Activated naive CD4-positive, alpha-beta T cell (primary cell): ENCODE measurements around the gene PCNX2.

Source experiments
- DNase-seq, 4 experiments: peaks; one replicate each; lab custom pipeline; 2025; lab: John Stamatoyannopoulos, UW

PCNX2 gene

GRCh38 chr1:233061265-233061664, 234.3 kb downstream of the PCNX2 start:
- DNase-seq, result no peak

DNA sequence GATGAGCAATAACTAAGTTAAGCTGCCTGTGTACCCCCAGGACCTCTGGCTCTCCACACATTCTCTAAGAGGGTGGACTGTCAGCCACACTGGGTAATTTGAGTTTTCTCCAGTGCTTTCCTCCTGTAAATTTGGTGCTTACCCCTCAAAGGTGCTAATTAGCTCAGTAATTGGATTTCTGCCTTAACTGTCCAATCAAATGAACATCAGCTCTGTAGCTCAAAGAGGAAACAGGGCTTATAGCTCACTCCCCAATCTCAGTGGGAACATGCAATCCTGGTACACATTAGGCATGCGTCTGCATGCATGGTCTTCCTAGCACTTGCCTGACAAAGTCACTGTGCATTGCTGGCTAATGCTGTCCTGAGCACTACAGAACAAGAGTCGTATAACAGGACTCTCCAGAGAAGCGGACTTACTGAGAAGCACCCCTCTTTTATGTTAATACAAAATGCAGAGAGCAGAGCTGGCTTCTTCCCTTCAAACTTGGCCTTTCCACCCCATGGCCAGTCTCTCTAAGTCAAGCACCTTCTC, 235.0 kb downstream of the PCNX2 start:
- no peak for DNase-seq

- DNase-seq, result no peak
These were observed 237.7 kb downstream of the PCNX2 start for GRCh38 chr1:233057836-233058235.

GRCh38 chr1:233055879-233056641, 239.5 kb downstream of the PCNX2 start:
- DNase-seq, result no peak

GRCh38 chr1:233045588-233045987, 249.9 kb downstream of the PCNX2 start:
- DNase-seq, result no peak

DNA sequence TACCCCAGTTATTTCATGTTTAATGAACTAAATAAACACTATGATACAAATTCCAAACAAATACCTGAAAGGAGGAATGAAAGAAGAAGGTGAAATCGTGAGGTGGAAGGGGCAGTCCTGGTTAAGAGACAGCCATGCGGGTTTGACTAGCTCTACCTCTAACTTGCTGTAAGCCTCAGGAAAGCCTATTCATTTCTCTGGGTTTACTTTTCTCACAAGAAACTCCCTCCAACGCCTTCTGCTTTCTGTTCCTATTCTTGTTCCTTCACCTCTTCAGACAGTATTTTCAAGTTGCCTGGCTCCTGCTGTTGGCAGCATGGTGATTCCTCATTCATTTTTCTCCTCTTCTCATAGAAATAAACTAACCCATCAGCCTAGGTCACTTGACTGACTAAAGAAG, 252.7 kb downstream of the PCNX2 start:
- DNase-seq, result no peak

GRCh38 chr1:233040494-233040893, 255.0 kb downstream of the PCNX2 start:
- DNase-seq, result no peak

DNA sequence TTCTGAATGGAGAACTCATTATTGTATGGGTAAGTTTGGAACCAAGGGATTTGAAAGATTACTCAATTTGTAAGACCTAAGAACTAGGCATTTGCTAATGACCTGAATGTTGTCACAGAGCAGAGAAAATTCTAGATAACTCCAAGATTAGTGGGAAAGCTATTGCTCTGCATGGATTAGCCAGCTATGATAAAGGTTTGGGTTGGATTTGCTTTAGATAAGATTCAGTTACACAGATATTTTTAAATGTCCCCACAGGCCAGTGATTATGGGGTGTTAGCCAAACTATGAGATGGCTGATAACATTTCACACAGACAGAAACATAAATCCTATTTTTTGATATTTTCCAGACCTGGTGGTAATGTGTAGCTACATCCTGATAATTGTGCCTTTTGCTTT, 256.9 kb downstream of the PCNX2 start:
- DNase-seq, result no peak

GRCh38 chr1:233037843-233038242, 257.7 kb downstream of the PCNX2 start:
- no peak for DNase-seq

- no peak for DNase-seq
These were observed 260.7 kb downstream of the PCNX2 start for GRCh38 chr1:233034836-233035235.

- no peak for DNase-seq
These were observed 262.2 kb downstream of the PCNX2 start for GRCh38 chr1:233033361-233033760.

- DNase-seq, result no peak
These were observed 262.6 kb downstream of the PCNX2 start for GRCh38 chr1:233032916-233033315.

DNA sequence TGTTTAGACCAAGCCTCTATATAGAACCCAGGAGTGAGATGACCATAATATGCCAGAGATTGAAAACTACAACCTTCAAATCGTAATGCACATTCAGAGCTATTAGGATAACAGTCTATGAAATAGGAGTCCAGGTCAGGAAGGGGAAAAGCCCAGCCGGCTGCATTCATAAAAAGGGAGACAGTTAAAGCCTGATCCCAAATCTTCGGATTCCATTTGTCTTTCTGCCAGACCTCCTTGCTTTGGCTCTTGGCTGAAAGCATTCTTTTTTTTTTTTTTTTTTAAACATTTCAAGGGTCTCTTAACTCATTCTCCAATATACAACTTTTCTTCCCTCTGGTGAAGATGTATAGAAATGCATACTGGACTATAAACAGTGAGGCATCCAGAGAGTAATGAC, 264.0 kb downstream of the PCNX2 start:
- DNase-seq, result no peak

- DNase-seq, result no peak
These were observed 268.5 kb downstream of the PCNX2 start for GRCh38 chr1:233027046-233027445.

- DNase-seq, result no peak
These were observed 270.0 kb downstream of the PCNX2 start for GRCh38 chr1:233025567-233025966.

- no peak for DNase-seq
These were observed 270.4 kb downstream of the PCNX2 start for GRCh38 chr1:233025157-233025556.

- DNase-seq, result no peak
These were observed 271.3 kb downstream of the PCNX2 start for GRCh38 chr1:233024199-233024598.

DNA sequence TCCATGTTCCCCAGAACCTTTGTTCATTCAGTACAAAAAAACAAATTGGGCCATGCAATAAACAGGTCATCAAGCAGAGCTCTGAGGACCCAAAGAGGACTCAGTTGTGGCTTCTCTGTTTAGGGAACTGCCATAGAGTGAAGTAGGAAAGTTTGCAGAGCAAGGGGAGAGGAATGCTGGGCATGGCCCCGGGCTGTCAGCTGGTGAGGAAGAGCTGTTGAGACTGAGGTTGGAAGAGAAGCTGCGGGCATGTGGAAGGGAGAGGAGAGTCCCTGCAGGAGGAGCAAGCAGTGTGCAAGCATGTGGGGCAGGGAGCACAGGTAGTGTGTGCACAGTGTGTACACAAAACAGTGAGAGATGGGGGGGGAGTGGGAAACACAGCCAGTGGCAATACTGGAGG, 273.3 kb downstream of the PCNX2 start:
- DNase-seq, result no peak

- no peak for DNase-seq
These were observed 275.1 kb downstream of the PCNX2 start for GRCh38 chr1:233020426-233020825.

GRCh38 chr1:233019778-233020325, 275.7 kb downstream of the PCNX2 start:
- no peak for DNase-seq

GRCh38 chr1:233019083-233019482, 276.4 kb downstream of the PCNX2 start:
- no peak for DNase-seq

DNA sequence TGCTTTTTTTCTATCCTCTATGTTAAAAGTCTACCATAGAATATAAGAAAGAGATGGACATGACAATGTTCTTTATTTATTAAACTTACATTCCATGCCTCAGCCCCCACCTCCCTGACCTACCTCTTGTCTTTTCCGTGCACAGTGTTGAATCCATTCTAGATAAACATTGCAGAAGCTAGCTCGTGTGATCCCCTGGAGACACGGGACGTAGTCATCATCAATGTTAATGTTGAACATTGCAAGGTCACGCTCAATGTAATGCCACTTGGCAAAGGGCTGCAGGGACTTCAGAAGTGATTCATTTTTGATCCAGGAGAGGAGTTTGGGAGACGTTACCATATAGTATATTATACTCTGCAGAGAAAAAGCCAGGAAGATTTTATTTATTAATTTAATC, 278.7 kb downstream of the PCNX2 start:
- DNase-seq, result no peak

DNA sequence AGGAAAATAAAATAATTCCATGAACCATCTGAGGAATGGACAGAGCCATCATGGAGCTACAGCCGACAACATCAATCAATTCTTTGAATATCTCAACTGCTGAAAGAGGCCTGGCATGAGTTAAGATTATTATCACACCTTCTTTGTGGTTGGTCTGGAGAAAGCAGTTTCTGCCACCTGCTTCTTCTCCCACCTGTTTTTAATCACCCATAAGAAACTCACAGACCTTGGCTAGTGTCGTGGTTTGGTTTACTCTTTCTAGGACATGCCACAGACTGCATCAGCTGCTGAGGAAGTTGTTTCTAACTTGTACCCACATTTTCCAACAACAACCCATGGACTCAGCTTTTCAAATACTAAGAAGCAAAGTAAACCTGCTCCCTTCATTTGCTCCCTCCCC, 279.6 kb downstream of the PCNX2 start:
- DNase-seq, result no peak

DNA sequence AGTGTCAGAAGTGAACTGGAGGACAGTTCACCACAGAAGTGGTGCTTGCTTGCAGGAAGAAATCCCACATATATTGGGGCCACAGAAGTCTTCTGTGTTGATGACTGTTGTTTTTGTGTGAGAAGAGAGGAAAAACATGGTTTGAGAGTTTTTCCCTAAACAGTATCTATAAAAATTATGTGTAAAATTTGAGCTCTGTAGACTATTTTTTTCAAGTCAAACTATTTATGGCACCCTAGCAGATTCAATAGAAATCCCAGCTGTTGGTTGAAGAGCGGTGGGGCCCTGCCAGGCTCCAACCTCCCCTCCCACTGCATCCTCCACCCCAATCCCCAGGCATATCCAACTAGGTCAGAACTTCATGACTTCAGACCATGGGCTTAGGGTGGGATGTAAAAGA, 283.5 kb downstream of the PCNX2 start:
- no peak for DNase-seq
